SIG-M5 treated with dmso at 0.1 percent for 504 hours (cell line): ENCODE measurements around the gene CLEC18A.
"Not testable (repeated sequence)": the region's sequence is repeated elsewhere in the genome, so short reads cannot be mapped to it uniquely, and the experiment has no call there.

ENCODE experiments used
- DNase-seq: peaks from one replicate; lab custom pipeline; 2025; ENCODE audit not compliant: unreplicated experiment; lab: John Stamatoyannopoulos, UW

Gene CLEC18A

GRCh38 chr16:69951017-69951671 is at the start of gene CLEC18A:
Gene CLEC18A (plus strand): TSS chr16:69951334. CDS start chr16:69951367, 33 bp downstream.
- DNase-seq, result not testable (repeated sequence)

- DNase-seq, result no peak
Observed at GRCh38 chr16:69903865-69904415, 47.2 kb upstream of the CLEC18A start.

GRCh38 chr16:69904495-69905170 is 46.5 kb upstream of the CLEC18A start:
- DNase-seq, result no peak

- DNase-seq, result no peak
Observed at GRCh38 chr16:69905171-69905555, 46.0 kb upstream of the CLEC18A start.

GRCh38 chr16:69906838-69907401 is 44.2 kb upstream of the CLEC18A start:
- no peak for DNase-seq

GRCh38 chr16:69909043-69909442 is 42.1 kb upstream of the CLEC18A start:
- DNase-seq, result no peak

- no peak for DNase-seq
Observed at GRCh38 chr16:69909760-69910159, 41.4 kb upstream of the CLEC18A start.

GRCh38 chr16:69910964-69911363 is 40.2 kb upstream of the CLEC18A start:
- DNase-seq, result no peak

- DNase-seq, result no peak
Observed at GRCh38 chr16:69916462-69916861, 34.7 kb upstream of the CLEC18A start.

GRCh38 chr16:69917311-69917710 is 33.8 kb upstream of the CLEC18A start:
- no peak for DNase-seq

GRCh38 chr16:69917739-69918138 is 33.4 kb upstream of the CLEC18A start:
- no peak for DNase-seq

GRCh38 chr16:69918241-69918640 is 32.9 kb upstream of the CLEC18A start:
- no peak for DNase-seq

GRCh38 chr16:69921127-69921526 is 30.0 kb upstream of the CLEC18A start:
- no peak for DNase-seq

GRCh38 chr16:69922200-69922599 is 28.9 kb upstream of the CLEC18A start:
- no peak for DNase-seq

- no peak for DNase-seq
Observed at GRCh38 chr16:69924041-69924775, 26.9 kb upstream of the CLEC18A start.

- no peak for DNase-seq
Observed at GRCh38 chr16:69924777-69925191, 26.4 kb upstream of the CLEC18A start.

GRCh38 chr16:69925311-69925710 is 25.8 kb upstream of the CLEC18A start:
- DNase-seq, result no peak

GRCh38 chr16:69926241-69926640 is 24.9 kb upstream of the CLEC18A start:
- DNase-seq, result no peak

- DNase-seq, result no peak
Observed at GRCh38 chr16:69927056-69927757, 23.9 kb upstream of the CLEC18A start.

- no peak for DNase-seq
Observed at GRCh38 chr16:69928856-69929400, 22.2 kb upstream of the CLEC18A start.
